ENCODE results near the gene FIS1.
"Not testable (repeated sequence)": the region's sequence is repeated elsewhere in the genome, so short reads cannot be mapped to it uniquely, and the experiment has no call there.

The FIS1 gene

DNA sequence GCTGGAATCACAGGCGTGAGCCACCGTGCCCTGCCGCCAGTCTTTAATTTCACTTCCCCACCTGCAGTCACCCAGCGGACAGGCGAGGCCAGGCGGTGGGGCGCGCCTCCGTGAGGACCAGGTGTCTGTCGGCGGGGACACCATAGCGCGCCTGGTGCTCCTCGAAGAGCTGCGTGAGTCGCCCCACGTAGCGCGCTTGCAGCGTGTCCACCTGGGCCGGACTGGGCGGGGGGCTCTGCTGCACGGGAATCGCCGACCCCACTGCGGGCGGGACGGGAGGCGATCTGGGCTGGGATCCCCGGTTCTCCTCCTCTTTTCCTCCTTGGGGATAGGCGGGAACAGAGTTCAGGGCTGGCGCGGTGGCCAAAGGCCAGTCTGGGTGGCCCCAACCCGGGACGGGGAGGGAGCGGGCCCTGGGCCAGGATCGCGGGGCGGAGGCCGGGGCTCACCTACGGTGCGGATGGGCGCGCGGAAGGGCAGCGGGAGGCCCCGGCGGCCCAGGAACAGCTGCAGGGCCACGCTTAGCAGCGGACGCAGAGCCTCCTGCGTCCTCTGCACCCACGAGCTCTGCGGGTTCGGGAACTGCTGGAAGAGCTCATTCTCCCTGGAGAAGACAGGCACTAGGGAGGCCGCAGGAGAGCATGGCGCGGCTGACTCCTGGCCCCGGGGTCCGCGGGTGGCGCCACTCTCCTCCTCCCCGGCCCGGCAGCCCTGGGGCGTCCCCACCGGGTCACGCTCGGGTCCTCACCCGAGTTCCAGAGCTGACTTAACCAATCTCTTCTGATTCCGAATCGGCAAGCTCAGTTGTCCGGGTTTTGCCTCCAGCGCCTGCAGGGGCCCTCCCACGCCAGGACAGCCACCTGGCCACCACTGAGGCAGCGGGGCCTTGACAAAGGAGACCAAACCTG is 42.9 kb downstream of the FIS1 start:
- Histone ChIP-seq H3K4me1 (peaks cover 0 to 11% (median 9%) of the 10 kb centered on the region in 4 donors), H3K4me3 (peak overlapping the region in 1 of 2 donors; percentile 10), H3K27ac (no peak overlapping the region), H3K9me3 (no peaks in the 10 kb centered on the region), H3K27me3 (peaks cover 0 to 55% of the 10 kb centered on the region in 2 donors), H3K36me3 (peaks cover 0 to 12% (median 10%) of the 10 kb centered on the region in 3 donors)
- TF ChIP-seq, protein P1, sequence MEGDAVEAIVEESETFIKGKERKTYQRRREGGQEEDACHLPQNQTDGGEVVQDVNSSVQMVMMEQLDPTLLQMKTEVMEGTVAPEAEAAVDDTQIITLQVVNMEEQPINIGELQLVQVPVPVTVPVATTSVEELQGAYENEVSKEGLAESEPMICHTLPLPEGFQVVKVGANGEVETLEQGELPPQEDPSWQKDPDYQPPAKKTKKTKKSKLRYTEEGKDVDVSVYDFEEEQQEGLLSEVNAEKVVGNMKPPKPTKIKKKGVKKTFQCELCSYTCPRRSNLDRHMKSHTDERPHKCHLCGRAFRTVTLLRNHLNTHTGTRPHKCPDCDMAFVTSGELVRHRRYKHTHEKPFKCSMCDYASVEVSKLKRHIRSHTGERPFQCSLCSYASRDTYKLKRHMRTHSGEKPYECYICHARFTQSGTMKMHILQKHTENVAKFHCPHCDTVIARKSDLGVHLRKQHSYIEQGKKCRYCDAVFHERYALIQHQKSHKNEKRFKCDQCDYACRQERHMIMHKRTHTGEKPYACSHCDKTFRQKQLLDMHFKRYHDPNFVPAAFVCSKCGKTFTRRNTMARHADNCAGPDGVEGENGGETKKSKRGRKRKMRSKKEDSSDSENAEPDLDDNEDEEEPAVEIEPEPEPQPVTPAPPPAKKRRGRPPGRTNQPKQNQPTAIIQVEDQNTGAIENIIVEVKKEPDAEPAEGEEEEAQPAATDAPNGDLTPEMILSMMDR (IDR thresholded peaks at IDR 0.05): no peak
- intact Hi-C loops (cut with DNase I; ENCODE audit: low total_unique reads): no loop called here
- DNase-seq: no peak

- Histone ChIP-seq H3K4me3 (peak within 1 kb of the TSS in 1 of 2 donors; percentile 10), H3K9me3 (no peaks in the 10 kb centered on the region), H3K27me3 (peaks cover 0 to 64% of the 10 kb centered on the region in 2 donors), H3K27ac (no peak within 1 kb of the TSS), H3K4me1 (peaks cover 0 to 11% (median 9%) of the 10 kb centered on the region in 4 donors), H3K36me3 (peaks cover 0 to 3% (median 1%) of the 10 kb centered on the region in 3 donors)
- no peak for DNase-seq
- intact Hi-C loops (cut with DNase I; ENCODE audit: low total_unique reads): no loop called here
- TF ChIP-seq, protein P1 (IDR thresholded peaks at IDR 0.05): no peak
Observed at GRCh38 chr7:101200862-101201599, 43.9 kb downstream of the FIS1 start, which contains the start of gene MOGAT3. Gene MOGAT3 (minus strand): TSS chr7:101201036. CDS start chr7:101200854, 182 bp downstream.

GRCh38 chr7:101200504-101200861 is 44.4 kb downstream of the FIS1 start:
- intact Hi-C loops (cut with DNase I; ENCODE audit: low total_unique reads): no loop called here
- TF ChIP-seq, protein P1 (IDR thresholded peaks at IDR 0.05): no peak
- Histone ChIP-seq H3K27me3 (peaks cover 0 to 70% of the 10 kb centered on the region in 2 donors), H3K9me3 (no peaks in the 10 kb centered on the region), H3K4me1 (peaks cover 0 to 11% (median 9%) of the 10 kb centered on the region in 4 donors), H3K27ac (no peak overlapping the region), H3K36me3 (no peaks in the 10 kb centered on the region), H3K4me3 (no peak overlapping the region)
- no peak for DNase-seq

DNA sequence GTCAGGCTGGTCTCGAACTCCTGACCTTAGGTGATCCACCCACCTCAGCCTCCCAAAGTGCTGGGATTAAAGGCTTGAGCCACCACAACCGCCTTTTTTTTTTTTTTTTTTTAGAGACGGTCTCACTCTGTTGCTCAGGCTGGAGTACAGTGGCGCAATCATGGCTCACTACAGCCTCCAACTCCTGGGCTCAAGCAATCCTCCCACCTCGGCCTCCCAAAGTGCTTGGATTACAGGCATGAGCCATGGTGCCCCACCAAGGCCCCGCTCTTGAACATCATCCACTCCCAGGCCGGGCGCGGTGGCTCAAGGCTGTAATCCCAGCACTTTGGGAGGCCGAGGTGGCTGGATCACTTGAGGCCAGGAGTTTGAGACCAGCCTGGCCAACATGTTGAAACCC is 45.4 kb downstream of the FIS1 start:
- H3K9me3 ChIP-seq, H3K36me3 ChIP-seq, H3K4me3 ChIP-seq, DNase-seq, H3K27ac ChIP-seq: not testable (repeated sequence)
- Histone ChIP-seq H3K27me3 (peaks cover 0 to 78% of the 10 kb centered on the region in 2 donors), H3K4me1 (peaks cover 0 to 11% (median 9%) of the 10 kb centered on the region in 4 donors)
- intact Hi-C loops (cut with DNase I; ENCODE audit: low total_unique reads): loop anchor here (10.0 kb wide), 2 partner anchors 55 to 125 kb away; no protein-coding TSS in a partner anchor

DNA sequence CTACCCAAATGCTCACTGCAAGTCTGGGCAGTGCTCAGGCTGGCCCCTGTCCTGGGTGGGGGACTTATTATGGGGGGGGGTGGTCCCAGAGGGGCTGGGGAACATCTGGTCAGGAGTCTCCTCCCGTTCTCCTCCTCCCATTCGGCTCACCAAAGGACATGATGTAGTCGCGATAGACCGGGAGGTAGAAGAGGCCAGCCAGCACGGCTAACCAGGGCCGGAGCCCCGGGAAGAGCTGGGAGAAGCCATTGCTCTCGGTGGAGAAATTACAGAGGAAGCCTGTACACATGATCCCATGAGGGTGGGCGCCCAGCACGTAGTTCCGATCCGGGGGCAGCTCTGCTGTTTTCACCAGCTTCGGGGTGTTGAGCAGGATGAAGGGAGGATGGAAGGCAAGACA is 46.4 kb downstream of the FIS1 start:
- TF ChIP-seq, protein P1 (IDR thresholded peaks at IDR 0.05): no peak
- Histone ChIP-seq H3K4me3 (no peak overlapping the region), H3K9me3 (no peaks in the 10 kb centered on the region), H3K27ac (no peak overlapping the region), H3K36me3 (no peaks in the 10 kb centered on the region), H3K27me3 (peaks cover 0 to 83% of the 10 kb centered on the region in 2 donors), H3K4me1 (peaks cover 0 to 11% (median 9%) of the 10 kb centered on the region in 4 donors)
- intact Hi-C loops (cut with DNase I; ENCODE audit: low total_unique reads): loop anchor here (10.0 kb wide), 2 partner anchors 54 to 124 kb away; no protein-coding TSS in a partner anchor
- no peak for DNase-seq
